ENCODE data around the gene CDH12. TPM values are rescaled to one million over a fixed set of nuclear protein-coding genes. Genes with fewer than 3 reads are reported as not detected.

The CDH12 gene
- total RNA-seq, 1 donor from 2014 or later: 23.5 TPM

DNA sequence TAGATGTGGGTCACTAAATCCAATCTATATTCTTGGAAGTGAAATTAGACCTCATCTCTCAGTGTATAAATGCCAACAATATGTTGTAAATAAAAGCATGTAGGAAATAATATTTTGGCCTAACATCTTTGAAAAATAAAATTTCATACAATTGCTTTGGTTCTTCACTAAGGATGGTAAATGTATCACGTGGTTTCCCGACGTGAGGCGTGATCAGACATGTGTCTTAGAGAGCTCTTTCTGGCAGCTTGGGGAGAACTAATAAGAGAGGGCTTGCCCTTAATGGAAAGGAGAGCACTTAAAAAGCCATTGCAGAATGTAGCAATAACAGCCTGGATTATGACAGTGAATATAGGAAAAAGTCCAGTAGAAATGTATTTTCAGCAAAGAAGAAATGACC lies 602.6 kb downstream of the CDH12 start:
- Mint-ChIP-seq H3K36me3 (ENCODE audit: unreplicated experiment) (no peaks in the 10 kb centered on the region), H3K27ac (ENCODE audit: unreplicated experiment) (peak overlapping the region; percentile 60), H3K9me3 (ENCODE audit: unreplicated experiment) (no peaks in the 10 kb centered on the region), H3K4me3 (ENCODE audit: unreplicated experiment) (no peak overlapping the region), H3K4me1 (ENCODE audit: low read depth, unreplicated experiment) (peaks cover 14% of the 10 kb centered on the region), H3K27me3 (ENCODE audit: unreplicated experiment) (no peaks in the 10 kb centered on the region)
- TF ChIP-seq, protein P1, sequence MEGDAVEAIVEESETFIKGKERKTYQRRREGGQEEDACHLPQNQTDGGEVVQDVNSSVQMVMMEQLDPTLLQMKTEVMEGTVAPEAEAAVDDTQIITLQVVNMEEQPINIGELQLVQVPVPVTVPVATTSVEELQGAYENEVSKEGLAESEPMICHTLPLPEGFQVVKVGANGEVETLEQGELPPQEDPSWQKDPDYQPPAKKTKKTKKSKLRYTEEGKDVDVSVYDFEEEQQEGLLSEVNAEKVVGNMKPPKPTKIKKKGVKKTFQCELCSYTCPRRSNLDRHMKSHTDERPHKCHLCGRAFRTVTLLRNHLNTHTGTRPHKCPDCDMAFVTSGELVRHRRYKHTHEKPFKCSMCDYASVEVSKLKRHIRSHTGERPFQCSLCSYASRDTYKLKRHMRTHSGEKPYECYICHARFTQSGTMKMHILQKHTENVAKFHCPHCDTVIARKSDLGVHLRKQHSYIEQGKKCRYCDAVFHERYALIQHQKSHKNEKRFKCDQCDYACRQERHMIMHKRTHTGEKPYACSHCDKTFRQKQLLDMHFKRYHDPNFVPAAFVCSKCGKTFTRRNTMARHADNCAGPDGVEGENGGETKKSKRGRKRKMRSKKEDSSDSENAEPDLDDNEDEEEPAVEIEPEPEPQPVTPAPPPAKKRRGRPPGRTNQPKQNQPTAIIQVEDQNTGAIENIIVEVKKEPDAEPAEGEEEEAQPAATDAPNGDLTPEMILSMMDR (IDR thresholded peaks at IDR 0.05; ENCODE audit: partially characterized antibody, unreplicated experiment): no peak
- no peak for DNase-seq

DNA sequence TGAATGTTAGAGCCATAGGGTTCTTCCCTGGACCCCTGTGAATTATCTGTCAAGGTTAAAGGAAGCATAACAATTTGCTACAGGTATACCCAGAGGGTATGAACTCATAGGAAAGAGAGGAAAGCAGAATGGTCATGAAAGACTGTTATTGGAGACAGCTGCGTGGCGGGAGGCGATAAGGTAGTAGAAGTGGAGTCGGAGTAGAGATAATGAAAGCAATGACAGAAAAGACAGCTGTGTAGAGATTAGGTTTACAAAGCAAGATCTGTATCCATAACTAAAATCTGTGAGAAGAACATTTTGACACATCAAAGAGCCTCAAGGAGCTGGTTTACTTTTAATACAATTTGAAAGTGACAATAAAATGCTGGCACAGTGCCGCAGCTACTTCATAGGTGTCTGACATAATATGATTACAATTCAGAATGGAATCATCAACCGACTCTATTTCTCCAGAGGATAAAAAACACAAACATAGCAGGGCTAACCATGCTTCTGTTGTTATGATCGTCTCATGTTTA lies 603.9 kb downstream of the CDH12 start:
- H3K27ac Mint-ChIP-seq (ENCODE audit: unreplicated experiment): peak overlapping the region; percentile 2
- peaks cover 2% of the 10 kb centered on the region for H3K27me3 Mint-ChIP-seq (ENCODE audit: unreplicated experiment)
- DNase-seq: no peak
- H3K9me3 Mint-ChIP-seq (ENCODE audit: unreplicated experiment): no peaks in the 10 kb centered on the region
- H3K36me3 Mint-ChIP-seq (ENCODE audit: unreplicated experiment): no peaks in the 10 kb centered on the region
- TF ChIP-seq, protein P1 (IDR thresholded peaks at IDR 0.05; ENCODE audit: partially characterized antibody, unreplicated experiment): no peak
- no peak overlapping the region for H3K4me3 Mint-ChIP-seq (ENCODE audit: unreplicated experiment)
- H3K4me1 Mint-ChIP-seq (ENCODE audit: low read depth, unreplicated experiment): peaks cover 14% of the 10 kb centered on the region

DNA sequence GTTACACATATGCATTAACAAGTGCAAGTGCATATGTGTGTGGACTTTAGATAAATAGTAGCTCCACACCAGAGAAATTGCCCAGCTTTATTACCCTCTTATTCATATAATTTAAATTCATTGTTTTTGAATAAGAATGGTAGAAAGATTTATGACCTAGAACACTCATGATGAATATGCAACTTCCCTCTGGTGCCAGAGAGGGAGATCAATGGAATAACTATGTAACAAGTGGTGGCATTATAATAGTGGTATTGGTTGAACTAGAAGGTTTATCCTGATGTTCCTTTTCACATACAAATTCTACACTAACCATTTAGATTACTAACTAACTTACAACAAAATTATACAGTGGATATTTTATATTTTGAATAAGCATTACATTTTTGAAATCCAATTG lies 607.4 kb downstream of the CDH12 start:
- H3K9me3 Mint-ChIP-seq (ENCODE audit: unreplicated experiment): no peaks in the 10 kb centered on the region
- no peak overlapping the region for H3K4me3 Mint-ChIP-seq (ENCODE audit: unreplicated experiment)
- peaks cover 2% of the 10 kb centered on the region for H3K27me3 Mint-ChIP-seq (ENCODE audit: unreplicated experiment)
- peaks cover 11% of the 10 kb centered on the region for H3K4me1 Mint-ChIP-seq (ENCODE audit: low read depth, unreplicated experiment)
- no peak for DNase-seq
- H3K27ac Mint-ChIP-seq (ENCODE audit: unreplicated experiment): no peak overlapping the region
- no peaks in the 10 kb centered on the region for H3K36me3 Mint-ChIP-seq (ENCODE audit: unreplicated experiment)
- TF ChIP-seq, protein P1 (IDR thresholded peaks at IDR 0.05; ENCODE audit: partially characterized antibody, unreplicated experiment): no peak

DNA sequence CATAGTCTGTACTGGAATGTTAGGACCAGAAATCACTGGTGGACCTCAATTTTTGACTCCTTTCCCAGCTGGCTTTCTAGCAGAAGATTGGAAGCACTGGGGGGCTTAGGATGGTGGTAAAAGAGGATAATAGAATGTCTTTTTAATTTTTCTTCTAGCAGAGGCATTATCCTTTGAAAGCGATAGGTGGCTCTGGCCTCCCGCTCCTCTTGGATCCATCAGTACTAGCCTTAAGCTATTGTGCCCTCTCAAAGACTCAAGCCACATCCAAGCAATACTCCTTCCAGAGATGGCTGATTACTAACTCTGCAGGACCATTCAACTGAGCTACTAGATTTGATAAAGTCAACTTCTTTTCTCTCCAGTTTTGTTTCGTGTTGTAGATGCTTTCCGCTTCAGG lies 610.6 kb downstream of the CDH12 start:
- peak; percentile 22 for DNase-seq
- H3K4me3 Mint-ChIP-seq (ENCODE audit: unreplicated experiment): no peak overlapping the region
- no peak overlapping the region for H3K27ac Mint-ChIP-seq (ENCODE audit: unreplicated experiment)
- no peaks in the 10 kb centered on the region for H3K4me1 Mint-ChIP-seq (ENCODE audit: low read depth, unreplicated experiment)
- TF ChIP-seq, protein P1 (IDR thresholded peaks at IDR 0.05; ENCODE audit: partially characterized antibody, unreplicated experiment): no peak
- no peaks in the 10 kb centered on the region for H3K36me3 Mint-ChIP-seq (ENCODE audit: unreplicated experiment)
- H3K9me3 Mint-ChIP-seq (ENCODE audit: unreplicated experiment): no peaks in the 10 kb centered on the region
- peaks cover 2% of the 10 kb centered on the region for H3K27me3 Mint-ChIP-seq (ENCODE audit: unreplicated experiment)

DNA sequence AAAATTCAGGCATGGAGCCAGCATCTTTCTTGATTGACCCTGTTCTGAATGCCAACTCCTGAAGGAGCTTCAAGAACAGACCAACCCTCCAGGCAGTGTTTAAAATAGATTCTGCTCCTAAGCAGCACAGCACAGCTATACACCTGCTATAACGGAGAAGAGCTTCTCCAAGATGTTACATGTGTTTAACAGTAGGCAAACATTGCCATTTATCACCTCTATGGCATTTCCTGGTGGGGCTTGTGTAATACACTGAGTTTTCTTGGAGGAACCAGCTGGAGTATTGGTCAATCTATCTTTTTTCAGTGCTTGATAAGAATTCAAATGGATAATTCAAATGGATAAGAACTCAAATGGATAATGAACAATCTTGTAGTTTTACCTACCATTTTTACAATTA lies 615.1 kb downstream of the CDH12 start:
- Mint-ChIP-seq H3K4me3 (ENCODE audit: unreplicated experiment) (no peak overlapping the region), H3K27me3 (ENCODE audit: unreplicated experiment) (no peaks in the 10 kb centered on the region), H3K4me1 (ENCODE audit: low read depth, unreplicated experiment) (no peaks in the 10 kb centered on the region), H3K27ac (ENCODE audit: unreplicated experiment) (no peak overlapping the region), H3K36me3 (ENCODE audit: unreplicated experiment) (no peaks in the 10 kb centered on the region), H3K9me3 (ENCODE audit: unreplicated experiment) (no peaks in the 10 kb centered on the region)
- TF ChIP-seq, protein P1 (IDR thresholded peaks at IDR 0.05; ENCODE audit: partially characterized antibody, unreplicated experiment): no peak
- DNase-seq: no peak
